ENCODE results near the gene ZFP30. TPM values are rescaled to one million over a fixed set of nuclear protein-coding genes. Genes with fewer than 3 reads are reported as not detected.

Gene ZFP30
- total and polyA plus RNA-seq, 2 of the 13 experiments (the other 11 are each of a cell fraction or from before 2014, with no cell fraction given) = 3.4 to 19.2 TPM

DNA sequence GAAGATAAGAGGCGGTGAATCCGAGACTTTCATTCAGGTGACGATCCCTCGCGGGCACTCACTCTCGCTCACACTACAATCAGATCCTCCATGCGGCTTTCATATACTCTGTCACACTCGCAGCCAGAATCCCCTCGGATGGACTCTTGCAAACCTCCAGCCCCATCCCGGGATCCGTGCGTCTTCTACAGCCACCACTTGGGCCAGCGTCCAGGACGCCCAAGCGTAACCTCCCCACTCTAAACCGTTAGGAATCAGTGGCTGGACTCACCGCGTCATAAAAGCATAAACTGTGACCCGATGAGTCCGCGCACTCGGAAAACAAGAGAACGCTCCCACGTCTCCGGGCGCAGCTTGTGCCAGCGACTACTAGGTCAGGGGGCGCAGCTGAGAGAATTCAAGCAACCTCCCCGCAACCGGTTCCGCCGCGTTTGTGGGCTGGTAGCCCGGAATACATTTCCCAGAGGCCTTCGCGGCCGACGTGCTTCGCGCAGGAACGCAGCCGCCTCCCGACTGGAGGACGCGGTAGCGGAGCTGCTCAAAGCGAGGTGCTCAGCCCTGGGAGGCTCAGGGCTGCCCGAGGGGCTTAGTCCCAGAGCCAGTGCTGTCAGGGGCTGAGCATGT, 36.7 kb upstream of the ZFP30 start (continued):
- TF ChIP-seq ZNF207 (IDR thresholded peaks at IDR 0.05; ENCODE audit: borderline replicate concordance) = no peak
- TF ChIP-seq XBP1 (CRISPR knock-in tag; IDR thresholded peaks at IDR 0.05) = no peak
- peak; percentile 97 for TF ChIP-seq KDM2A (CRISPR knock-in tag; IDR thresholded peaks at IDR 0.05; ENCODE audit: borderline replicate concordance, low read depth)
- peak; percentile 72 for TF ChIP-seq ZFY (CRISPR knock-in tag; IDR thresholded peaks at IDR 0.05)
- TF ChIP-seq ELF4 (CRISPR knock-in tag; IDR thresholded peaks at IDR 0.05; ENCODE audit: borderline replicate concordance) = no peak
- 0 out of 2 replicates have a peak, but pooled peaks have one; percentile 82 for TF ChIP-seq AHR (CRISPR knock-in tag; IDR thresholded peaks at IDR 0.05)
- peak; percentile 74; the same call in 1 of the 2 replicates for TF ChIP-seq THAP9 (CRISPR knock-in tag; IDR thresholded peaks at IDR 0.05; ENCODE audit: borderline replicate concordance)
- no peak for TF ChIP-seq PRMT3 (CRISPR knock-in tag; IDR thresholded peaks at IDR 0.05; ENCODE audit: borderline replicate concordance, low read depth)
- TF ChIP-seq MYC (CRISPR knock-in tag; IDR thresholded peaks at IDR 0.05; ENCODE audit: borderline replicate concordance) = peak; percentile 71
- no peak for TF ChIP-seq PTBP1 (IDR thresholded peaks at IDR 0.05; ENCODE audit: low read depth, low read length, poor library complexity, severe bottlenecking)
- TF ChIP-seq TCF7 (IDR thresholded peaks at IDR 0.05; ENCODE audit: low read depth) = no peak
- TF ChIP-seq, protein P1, sequence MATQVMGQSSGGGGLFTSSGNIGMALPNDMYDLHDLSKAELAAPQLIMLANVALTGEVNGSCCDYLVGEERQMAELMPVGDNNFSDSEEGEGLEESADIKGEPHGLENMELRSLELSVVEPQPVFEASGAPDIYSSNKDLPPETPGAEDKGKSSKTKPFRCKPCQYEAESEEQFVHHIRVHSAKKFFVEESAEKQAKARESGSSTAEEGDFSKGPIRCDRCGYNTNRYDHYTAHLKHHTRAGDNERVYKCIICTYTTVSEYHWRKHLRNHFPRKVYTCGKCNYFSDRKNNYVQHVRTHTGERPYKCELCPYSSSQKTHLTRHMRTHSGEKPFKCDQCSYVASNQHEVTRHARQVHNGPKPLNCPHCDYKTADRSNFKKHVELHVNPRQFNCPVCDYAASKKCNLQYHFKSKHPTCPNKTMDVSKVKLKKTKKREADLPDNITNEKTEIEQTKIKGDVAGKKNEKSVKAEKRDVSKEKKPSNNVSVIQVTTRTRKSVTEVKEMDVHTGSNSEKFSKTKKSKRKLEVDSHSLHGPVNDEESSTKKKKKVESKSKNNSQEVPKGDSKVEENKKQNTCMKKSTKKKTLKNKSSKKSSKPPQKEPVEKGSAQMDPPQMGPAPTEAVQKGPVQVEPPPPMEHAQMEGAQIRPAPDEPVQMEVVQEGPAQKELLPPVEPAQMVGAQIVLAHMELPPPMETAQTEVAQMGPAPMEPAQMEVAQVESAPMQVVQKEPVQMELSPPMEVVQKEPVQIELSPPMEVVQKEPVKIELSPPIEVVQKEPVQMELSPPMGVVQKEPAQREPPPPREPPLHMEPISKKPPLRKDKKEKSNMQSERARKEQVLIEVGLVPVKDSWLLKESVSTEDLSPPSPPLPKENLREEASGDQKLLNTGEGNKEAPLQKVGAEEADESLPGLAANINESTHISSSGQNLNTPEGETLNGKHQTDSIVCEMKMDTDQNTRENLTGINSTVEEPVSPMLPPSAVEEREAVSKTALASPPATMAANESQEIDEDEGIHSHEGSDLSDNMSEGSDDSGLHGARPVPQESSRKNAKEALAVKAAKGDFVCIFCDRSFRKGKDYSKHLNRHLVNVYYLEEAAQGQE (IDR thresholded peaks at IDR 0.05; ENCODE audit: borderline replicate concordance in 1 of 2, low read depth in 1 of 2, low read length in 2 of 2) = no peak
- TF ChIP-seq ZNF251 (CRISPR knock-in tag; IDR thresholded peaks at IDR 0.05) = no peak
- TF ChIP-seq CSRNP2 (CRISPR knock-in tag; conservative IDR thresholded peaks at IDR 0.05; ENCODE audit: low read depth) = no peak
- no peak; the same call in 1 of the 2 replicates for TF ChIP-seq JDP2 (CRISPR knock-in tag; IDR thresholded peaks at IDR 0.05; ENCODE audit: borderline replicate concordance)
- peak; percentile 89 for TF ChIP-seq ZNF350 (CRISPR knock-in tag; IDR thresholded peaks at IDR 0.05; ENCODE audit: borderline replicate concordance, low read depth)
- TF ChIP-seq ZBTB46 (CRISPR knock-in tag; IDR thresholded peaks at IDR 0.05; ENCODE audit: borderline replicate concordance) = no peak
- peak; percentile 58 for TF ChIP-seq ZNF263 (CRISPR knock-in tag; IDR thresholded peaks at IDR 0.05)
- no peak for TF ChIP-seq ZNF496 (CRISPR knock-in tag; IDR thresholded peaks at IDR 0.05; ENCODE audit: insufficient replicate concordance)
